ENCODE data around the gene ACSM6.

- TF ChIP-seq POLR2A (IDR thresholded peaks at IDR 0.05) (no peak), CTCF (IDR thresholded peaks at IDR 0.05) (no peak), EP300 (IDR thresholded peaks at IDR 0.05) (no peak)
These were observed 60.6 kb downstream of the ACSM6 start for GRCh38 chr10:95254629-95255028.

All from upper lobe of left lung (tissue), 4 donors.